SK-N-SH (cell line): Measurements from ENCODE around the gene ARL13A. TPM values are rescaled to one million over a fixed set of nuclear protein-coding genes. Genes with fewer than 3 reads are reported as not detected.

Source experiments
- CTCF ChIA-PET: fragments of 300-600, 350-600 bp; formaldehyde crosslinking; extraction: SDS; loops from one replicate; lab custom pipeline; 2021; lab: Yijun Ruan, JAX
- POLR2A ChIA-PET: fragments of 350-600 bp; sonication (Branson Sonifier 250); formaldehyde crosslinking; extraction: SDS; loops from one replicate; lab custom pipeline; 2020; ENCODE audit warnings: antibody characterized with exemption, inconsistent platforms; lab: Yijun Ruan, JAX
- DNase-seq: peaks from one replicate; pipeline ENCODE4 v3.0.0; 2012
- H2AFZ ChIP-seq: fragments of 200-600 bp; sonication (generic); 2 replicates; pipeline ENCODE4 v1.8.1; 2016; ENCODE audit warnings: antibody characterized with exemption, mild to moderate bottlenecking, low read depth
- H3F3A ChIP-seq: fragments of 200-600 bp; sonication (generic); replicated peaks from 2 replicates; pipeline ENCODE3; 2016; ENCODE audit warnings: antibody characterized with exemption, mild to moderate bottlenecking; ENCODE audit not compliant: insufficient read depth
- H3K27ac ChIP-seq, 2 experiments: fragments of 200-500 bp in 1 of 2; fragments of 200-600 bp in 1 of 2; sonication (Bioruptor generic) in 1 of 2; sonication (generic), shearing (Covaris generic) in 1 of 2; 2 replicates each; pipeline versions ENCODE4 v1.5.1 to v1.6.1; 2014 to 2016; ENCODE audit warnings: low read depth in 2 of 2, inconsistent platforms in 1 of 2, low read length in 1 of 2, mild to moderate bottlenecking in 1 of 2, mixed read lengths in 1 of 2
- H3K27me3 ChIP-seq: fragments of 200-600 bp; sonication (generic), shearing (Covaris generic); 2 replicates; pipeline ENCODE4 v1.6.1; 2016; ENCODE audit warnings: mixed run types; ENCODE audit not compliant: insufficient read depth
- H3K36me3 ChIP-seq, 2 experiments: fragments of 200-500 bp in 1 of 2; fragments of 200-600 bp in 1 of 2; sonication (Bioruptor generic) in 1 of 2; sonication (generic) in 1 of 2; replicated peaks in 1 of 2; 2 replicates each; pipeline versions ENCODE3 to v1.5.1; 2014 to 2016; ENCODE audit warnings: low read length in 1 of 2, mild to moderate bottlenecking in 1 of 2; ENCODE audit not compliant: insufficient read depth in 2 of 2, control insufficient read depth in 1 of 2
- H3K4me1 ChIP-seq, 2 experiments: fragments of 200-500 bp in 1 of 2; fragments of 200-600 bp in 1 of 2; sonication (Bioruptor generic) in 1 of 2; sonication (generic), shearing (Covaris generic) in 1 of 2; 2 replicates each; pipeline versions ENCODE4 v1.5.1 to v1.6.1; 2014 to 2016; ENCODE audit warnings: low read depth in 1 of 2, low read length in 1 of 2, mixed run types in 1 of 2; ENCODE audit not compliant: insufficient read depth in 2 of 2, control insufficient read depth in 1 of 2
- H3K4me2 ChIP-seq: fragments of 200-600 bp; sonication (generic), shearing (Covaris generic); 2 replicates; pipeline ENCODE4 v1.6.1; 2017; ENCODE audit warnings: mixed run types
- H3K4me3 ChIP-seq, 2 experiments: fragments of 200-500 bp in 1 of 2; fragments of 200-600 bp in 1 of 2; sonication (Bioruptor generic) in 1 of 2; sonication (generic), shearing (Covaris generic) in 1 of 2; 2 replicates each; pipeline versions ENCODE4 v1.5.1 to v1.8.1; 2014 to 2016; ENCODE audit warnings: low read depth in 2 of 2, inconsistent platforms in 1 of 2, low read length in 1 of 2, mild to moderate bottlenecking in 1 of 2, mixed read lengths in 1 of 2, moderate library complexity in 1 of 2
- H3K79me2 ChIP-seq: fragments of 200-600 bp; sonication (generic); 2 replicates; pipeline ENCODE4 v1.8.1; 2017; ENCODE audit warnings: mild to moderate bottlenecking; ENCODE audit not compliant: insufficient read depth
- H3K9ac ChIP-seq: fragments of 200-600 bp; sonication (generic); 2 replicates; pipeline ENCODE4 v1.6.1; 2017; ENCODE audit warnings: mixed run types
- H3K9me2 ChIP-seq: fragments of 200-600 bp; sonication (generic); 2 replicates; pipeline ENCODE4 v1.6.1; 2017; ENCODE audit warnings: mixed run types
- H3K9me3 ChIP-seq: fragments of 200-600 bp; sonication (generic); 2 replicates; pipeline ENCODE4 v1.6.1; 2017; ENCODE audit warnings: mixed run types, mild to moderate bottlenecking, moderate library complexity
- H4K20me1 ChIP-seq: fragments of 200-600 bp; sonication (generic); 2 replicates; pipeline ENCODE4 v1.6.1; 2017; ENCODE audit warnings: mild to moderate bottlenecking, mixed run types; ENCODE audit not compliant: insufficient read depth
- CHD2 ChIP-seq: fragments of 150-350 bp; IDR thresholded peaks from 2 replicates; pipeline ENCODE4 v1.6.1; 2018; ENCODE audit warnings: low read length; ENCODE audit not compliant: partially characterized antibody
- EZH2phosphoT487 ChIP-seq: fragments of 200-600 bp; sonication (generic); IDR thresholded peaks from 2 replicates; pipeline ENCODE4 v1.6.1; 2017; ENCODE audit warnings: low read depth, mixed run types, mild to moderate bottlenecking, antibody characterized with exemption, moderate library complexity, borderline replicate concordance
- GABPA ChIP-seq: IDR thresholded peaks from 2 replicates; pipeline ENCODE4 v1.4.0; 2012; ENCODE audit warnings: low read depth, mild to moderate bottlenecking
- GATA2 ChIP-seq: sonication (generic); formaldehyde crosslinking; IDR thresholded peaks from 2 replicates; pipeline ENCODE4 v1.5.0; 2020; ENCODE audit warnings: mild to moderate bottlenecking, missing genetic modification reagents
- IRF3 ChIP-seq: fragments of 150-350 bp; IDR thresholded peaks from 2 replicates; pipeline ENCODE4 v1.6.1; 2016; ENCODE audit warnings: mild to moderate bottlenecking, low read depth, low read length
- MEF2A ChIP-seq: IDR thresholded peaks from 2 replicates; pipeline ENCODE4 v1.4.0; 2012; ENCODE audit warnings: low read depth, borderline replicate concordance
- NFIC ChIP-seq: IDR thresholded peaks from 2 replicates; pipeline ENCODE4 v1.4.0; 2012; ENCODE audit warnings: borderline replicate concordance
- NRF1 ChIP-seq: IDR thresholded peaks from 2 replicates; pipeline ENCODE4 v1.6.1; 2012; ENCODE audit warnings: low read depth, mild to moderate bottlenecking, low read length
- PBX3 ChIP-seq: IDR thresholded peaks from 2 replicates; pipeline ENCODE4; 2012
- POLR2AphosphoS5 ChIP-seq: IDR thresholded peaks from 2 replicates; pipeline ENCODE4 v1.6.1; 2012; ENCODE audit warnings: low read depth, low read length
- RFX5 ChIP-seq: IDR thresholded peaks from 2 replicates; pipeline ENCODE4 v1.6.1; 2012; ENCODE audit warnings: mild to moderate bottlenecking, improper control_type of control experiment, low read length
- RXRA ChIP-seq: IDR thresholded peaks from 2 replicates; pipeline ENCODE4 v1.4.0; 2012; ENCODE audit warnings: low read depth, mild to moderate bottlenecking, borderline replicate concordance
- SIN3A ChIP-seq: IDR thresholded peaks from 2 replicates; pipeline ENCODE4 v1.6.1; 2012; ENCODE audit warnings: low read depth, mild to moderate bottlenecking, low read length, moderate library complexity, borderline replicate concordance
- TAF1 ChIP-seq: IDR thresholded peaks from 2 replicates; pipeline ENCODE4 v1.6.1; 2012; ENCODE audit warnings: low read depth, mild to moderate bottlenecking, low read length, moderate library complexity, borderline replicate concordance
- WGBS: methylation state at CpG from one replicate; pipeline ENCODE4 v1.1.6; 2017; ENCODE audit warnings: low lambda C conversion rate; 5-methylcytosine and 5-hydroxymethylcytosine counted together
- polyA plus RNA-seq, 3 experiments: library from polyadenylated mRNA; depleted of rRNA; stranded (reverse); fragments of >200 nt; gene quantifications; 2 replicates each; pipeline ENCODE4 v1.2.3, GENCODE V29; 2012
- TF ChIP-seq, protein P1 (sequence below): IDR thresholded peaks from 2 replicates; pipeline ENCODE4 v1.4.0; 2012; ENCODE audit warnings: low read depth, borderline replicate concordance
- TF ChIP-seq, protein P2 (sequence below): IDR thresholded peaks from 2 replicates; pipeline ENCODE4 v1.4.0; 2012; ENCODE audit warnings: low read depth

The ARL13A gene
- polyA plus RNA-seq, 1 of the 3 experiments (the other 2 are of a cell fraction): not detected

- TF ChIP-seq POLR2AphosphoS5: no peak
Measured at GRCh38 chrX:100984818-100985217, 15.3 kb downstream of the ARL13A start (continued).

DNA sequence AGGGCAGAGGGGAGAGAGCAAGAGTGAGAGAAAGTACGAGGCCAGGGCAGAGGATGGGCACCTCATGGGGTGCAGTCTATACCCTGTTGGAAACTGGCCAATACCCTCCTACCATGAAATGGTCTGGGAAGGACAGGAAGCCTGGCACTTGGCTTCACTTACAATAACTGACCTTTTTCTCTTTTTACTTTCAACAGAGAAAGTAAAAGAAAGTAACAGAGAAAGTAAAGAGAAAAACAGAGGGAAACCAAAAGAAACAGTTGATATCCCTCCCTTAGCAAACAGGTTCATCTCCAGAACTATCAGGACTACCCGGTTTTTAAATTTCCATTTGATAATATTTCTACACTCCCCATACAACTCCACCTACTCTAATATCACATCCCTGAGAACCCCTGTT, 20.6 kb downstream of the ARL13A start:
- no peak overlapping the region for H3K4me2 ChIP-seq
- 39% methylated on average over 2 of the region's 2 CpGs for WGBS
- H3K36me3 ChIP-seq: no peaks in the 10 kb centered on the region
- no peaks in the 10 kb centered on the region for H3K9me3 ChIP-seq
- H3K4me3 ChIP-seq: no peak overlapping the region
- H3K27ac ChIP-seq: no peak overlapping the region
- TF ChIP-seq RFX5 (no peak), EZH2phosphoT487 (no peak), NFIC (no peak), GABPA (no peak), PBX3 (no peak), POLR2AphosphoS5 (no peak), CHD2 (no peak), TAF1 (no peak), NRF1 (no peak), SIN3A (no peak), GATA2 (CRISPR knock-in tag) (no peak), MEF2A (no peak), IRF3 (no peak), RXRA (no peak)
- TF ChIP-seq, protein P1, sequence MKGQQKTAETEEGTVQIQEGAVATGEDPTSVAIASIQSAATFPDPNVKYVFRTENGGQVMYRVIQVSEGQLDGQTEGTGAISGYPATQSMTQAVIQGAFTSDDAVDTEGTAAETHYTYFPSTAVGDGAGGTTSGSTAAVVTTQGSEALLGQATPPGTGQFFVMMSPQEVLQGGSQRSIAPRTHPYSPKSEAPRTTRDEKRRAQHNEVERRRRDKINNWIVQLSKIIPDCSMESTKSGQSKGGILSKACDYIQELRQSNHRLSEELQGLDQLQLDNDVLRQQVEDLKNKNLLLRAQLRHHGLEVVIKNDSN: no peak
- TF ChIP-seq, protein P2, sequence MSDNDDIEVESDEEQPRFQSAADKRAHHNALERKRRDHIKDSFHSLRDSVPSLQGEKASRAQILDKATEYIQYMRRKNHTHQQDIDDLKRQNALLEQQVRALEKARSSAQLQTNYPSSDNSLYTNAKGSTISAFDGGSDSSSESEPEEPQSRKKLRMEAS: no peak
- no peak overlapping the region for H3K9ac ChIP-seq
- no peaks in the 10 kb centered on the region for H3K27me3 ChIP-seq
- no peak overlapping the region for H2AFZ ChIP-seq
- H3K4me1 ChIP-seq: no peaks in the 10 kb centered on the region
- no peak for DNase-seq
- no peaks in the 10 kb centered on the region for H3K79me2 ChIP-seq
- ChIA-PET POLR2A (no interaction called here), CTCF (no interaction called here)
- no peaks in the 10 kb centered on the region for H3F3A ChIP-seq
- H3K9me2 ChIP-seq: no peaks in the 10 kb centered on the region
- no peaks in the 10 kb centered on the region for H4K20me1 ChIP-seq
